GM18511 (cell line): ENCODE results near the gene FBXL15.

Source experiments
- ATAC-seq: cut with Tn5 transposase; IDR thresholded peaks from one replicate; pipeline ENCODE4 v1.9.1; 2021; ENCODE audit warnings: mild to moderate bottlenecking, moderate library complexity; ENCODE audit not compliant: unreplicated experiment

The FBXL15 gene

GRCh38 chr10:102409604-102410428 lies 10.8 kb upstream of the FBXL15 start:
- no peak for ATAC-seq

- no peak for ATAC-seq
Measured at GRCh38 chr10:102410429-102411073, 10.1 kb upstream of the FBXL15 start.

GRCh38 chr10:102411341-102412255 lies 9.0 kb upstream of the FBXL15 start:
- ATAC-seq, result no peak

GRCh38 chr10:102412293-102412692 lies 8.3 kb upstream of the FBXL15 start:
- no peak for ATAC-seq

GRCh38 chr10:102413053-102413705 lies 7.5 kb upstream of the FBXL15 start:
- ATAC-seq, result no peak

GRCh38 chr10:102413806-102414561 lies 6.7 kb upstream of the FBXL15 start:
- no peak for ATAC-seq

- ATAC-seq, result no peak
Measured at GRCh38 chr10:102414749-102415148, 5.9 kb upstream of the FBXL15 start.

- ATAC-seq, result no peak
Measured at GRCh38 chr10:102416283-102416682, 4.4 kb upstream of the FBXL15 start.

GRCh38 chr10:102416695-102417094 lies 3.9 kb upstream of the FBXL15 start:
- ATAC-seq, result no peak

GRCh38 chr10:102418622-102419268 lies 1.9 kb upstream of the FBXL15 start, which contains the start of gene PSD:
Gene PSD (minus strand): TSS chr10:102418785. CDS start chr10:102417038, 1,747 bp downstream.
- ATAC-seq, result no peak

- ATAC-seq, result no peak
Measured at GRCh38 chr10:102419269-102420180, 1.1 kb upstream of the FBXL15 start.

- ATAC-seq, result no peak
Measured at GRCh38 chr10:102420181-102420713, 389 bp upstream of the FBXL15 start.

- ATAC-seq, result no peak
Measured at GRCh38 chr10:102421507-102421756, 796 bp downstream of the FBXL15 start.

- ATAC-seq, result peak; percentile 6
Measured at GRCh38 chr10:102421757-102422512, 1.3 kb downstream of the FBXL15 start.

- peak; percentile 47 for ATAC-seq
Measured at GRCh38 chr10:102422545-102423129, 2.0 kb downstream of the FBXL15 start.

- no peak for ATAC-seq
Measured at GRCh38 chr10:102423372-102423968, 2.8 kb downstream of the FBXL15 start.

GRCh38 chr10:102424145-102424544 lies 3.5 kb downstream of the FBXL15 start:
- ATAC-seq, result no peak
